Esophagus muscularis mucosa (tissue), 4 donors: ENCODE data around the gene SLC12A9. TPM values are rescaled to one million over a fixed set of nuclear protein-coding genes. Genes with fewer than 3 reads are reported as not detected.
"Not testable (repeated sequence)": the region's sequence is repeated elsewhere in the genome, so short reads cannot be mapped to it uniquely, and the experiment has no call there.

ENCODE experiments used
- DNase-seq: peaks from one replicate; pipeline ENCODE4 v3.0.0-alpha.2; 2017; ENCODE audit errors: extremely low spot score
- H3K27ac ChIP-seq, 4 donors: fragments of 200-600 bp; sonication (generic); replicated peaks in 1 of 4; 1 replicate in 3 of 4; 2 replicates in 1 of 4; pipeline ENCODE4 v1.5.1; 2016 to 2019; ENCODE audit warnings: mild to moderate bottlenecking in 1 of 4
- H3K27me3 ChIP-seq, 4 donors: fragments of 200-600 bp; sonication (generic); one replicate each; pipeline versions ENCODE4 v1.5.1 to v1.6.0; 2016 to 2019
- H3K36me3 ChIP-seq, 4 donors: fragments of 200-600 bp; sonication (generic); one replicate each; pipeline ENCODE4 v1.5.1; 2016 to 2019
- H3K4me1 ChIP-seq, 4 donors: fragments of 200-600 bp; sonication (generic); one replicate each; pipeline ENCODE4 v1.5.1; 2016 to 2019
- H3K4me3 ChIP-seq, 4 donors: fragments of 200-600 bp; sonication (generic); 1 replicate in 2 of 4; 2 replicates in 2 of 4; pipeline ENCODE4 v1.5.1; 2016 to 2019; ENCODE audit warnings: mild to moderate bottlenecking in 4 of 4, moderate library complexity in 1 of 4
- H3K9me3 ChIP-seq, 4 donors: fragments of 200-600 bp; sonication (generic); 1 replicate in 3 of 4; 2 replicates in 1 of 4; pipeline ENCODE4 v1.5.1; 2016 to 2019
- CTCF ChIP-seq, 3 experiments: fragments of 200-600 bp in 2 of 3; fragments of 450-650 bp in 1 of 3; sonication (generic) in 2 of 3; IDR thresholded peaks; one replicate each; pipeline ENCODE4 v1.5.1; 2017 to 2019; ENCODE audit warnings: antibody characterized with exemption in 3 of 3, mild to moderate bottlenecking in 2 of 3, moderate library complexity in 1 of 3
- EP300 ChIP-seq: sonication (generic); formaldehyde crosslinking; IDR thresholded peaks from one replicate; pipeline ENCODE4 v1.6.1; 2017; ENCODE audit warnings: antibody characterized with exemption
- POLR2A ChIP-seq: fragments of 450-650 bp; IDR thresholded peaks from one replicate; pipeline ENCODE4 v1.6.1; 2017; ENCODE audit warnings: antibody characterized with exemption, moderate library complexity, mild to moderate bottlenecking, low read depth
- POLR2AphosphoS5 ChIP-seq, 2 donors: sonication (generic); formaldehyde crosslinking; IDR thresholded peaks; one replicate each; pipeline ENCODE4 v1.6.1; 2017; ENCODE audit warnings: antibody characterized with exemption in 2 of 2
- WGBS: methylation state at CpG from one replicate; pipeline ENCODE4 v1.1.5; 2018; 5-methylcytosine and 5-hydroxymethylcytosine counted together
- intact Hi-C: fragments of 100-400 bp; cut with DNase I; formaldehyde crosslinking; loops from one replicate; pipeline ENCODE4 v1.15.1; 2023
- total RNA-seq, 4 donors: library from RNA; depleted of rRNA; stranded (reverse); fragments of >200 nt; gene quantifications; one replicate each; pipeline versions ENCODE4 v1.1.0 to v1.2.1, GENCODE V29; 2016

Gene SLC12A9
- total RNA-seq, 4 donors from 2014 or later = 15.0 to 26.0 (median 19.9) TPM

GRCh38 chr7:100806276-100806675 is 46.2 kb upstream of the SLC12A9 start:
- Histone ChIP-seq H3K9me3 (no peaks in the 10 kb centered on the region), H3K4me3 (no peak overlapping the region), H3K27me3 (no peaks in the 10 kb centered on the region), H3K4me1 (peaks cover 23 to 53% (median 49%) of the 10 kb centered on the region in 4 donors), H3K36me3 (peaks cover 14 to 82% (median 65%) of the 10 kb centered on the region in 4 donors), H3K27ac (peak overlapping the region; percentile 76 to 85 (median 81))
- no peak for DNase-seq
- 79% methylated on average over 9 of the region's 9 CpGs for WGBS
- intact Hi-C loops = no loop called here
- TF ChIP-seq POLR2A (no peak), EP300 (no peak), CTCF (IDR thresholded peaks at IDR 0.05) (no peak), POLR2AphosphoS5 (IDR thresholded peaks at IDR 0.05) (no peak)

GRCh38 chr7:100806883-100807282 is 45.6 kb upstream of the SLC12A9 start:
- H3K4me1 ChIP-seq = peaks cover 21 to 50% (median 44%) of the 10 kb centered on the region in 4 donors
- H3K9me3 ChIP-seq, DNase-seq, intact Hi-C loops, H3K27ac ChIP-seq, H3K27me3 ChIP-seq, H3K4me3 ChIP-seq: not testable (repeated sequence)
- 94% methylated on average over 6 of the region's 6 CpGs for WGBS
- H3K36me3 ChIP-seq = peaks cover 20 to 88% (median 71%) of the 10 kb centered on the region in 4 donors

- Histone ChIP-seq H3K36me3 (peaks cover 35 to 98% (median 87%) of the 10 kb centered on the region in 4 donors), H3K27ac (peak overlapping the region in 1 of 4 donors; percentile 22), H3K4me3 (no peak overlapping the region), H3K27me3 (no peaks in the 10 kb centered on the region), H3K9me3 (no peaks in the 10 kb centered on the region), H3K4me1 (peaks cover 6 to 34% (median 29%) of the 10 kb centered on the region in 4 donors)
- WGBS = 69% methylated on average over 5 of the region's 5 CpGs
- TF ChIP-seq CTCF (IDR thresholded peaks at IDR 0.05) (no peak), EP300 (no peak), POLR2A (no peak), POLR2AphosphoS5 (IDR thresholded peaks at IDR 0.05) (no peak)
- no peak for DNase-seq
- intact Hi-C loops = no loop called here
Measured at GRCh38 chr7:100808354-100808875, 44.1 kb upstream of the SLC12A9 start.

DNA sequence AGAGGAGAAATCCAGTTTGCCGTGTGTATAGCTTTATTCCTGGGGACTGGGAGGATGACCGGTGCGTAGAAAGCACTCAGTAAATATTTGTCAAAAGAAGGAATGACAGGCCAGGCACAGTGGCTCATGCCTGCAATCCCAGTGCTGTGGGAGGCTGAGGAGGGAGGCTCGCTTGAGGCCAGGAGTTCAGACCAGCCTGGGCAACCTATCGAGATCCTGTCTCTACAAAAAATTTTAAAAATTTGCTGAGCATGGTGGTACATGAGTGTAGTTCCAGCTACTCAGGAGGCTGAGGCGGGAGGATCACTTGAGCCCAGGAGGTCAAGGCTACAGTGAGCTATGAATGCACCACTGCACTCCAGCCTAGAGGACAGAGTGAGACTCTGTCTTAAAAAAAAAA is 41.0 kb upstream of the SLC12A9 start:
- H3K4me3 ChIP-seq = no peak overlapping the region
- TF ChIP-seq POLR2AphosphoS5 (IDR thresholded peaks at IDR 0.05) (no peak), EP300 (no peak), CTCF (IDR thresholded peaks at IDR 0.05) (no peak), POLR2A (no peak)
- no peak for DNase-seq
- H3K9me3 ChIP-seq = no peaks in the 10 kb centered on the region
- H3K27me3 ChIP-seq = no peaks in the 10 kb centered on the region
- intact Hi-C loops = no loop called here
- no peak overlapping the region for H3K27ac ChIP-seq
- H3K4me1 ChIP-seq = peaks cover 0 to 12% (median 9%) of the 10 kb centered on the region in 4 donors
- WGBS = 91% methylated on average over 6 of the region's 6 CpGs
- H3K36me3 ChIP-seq = peaks cover 57 to 100% (median 95%) of the 10 kb centered on the region in 4 donors

- 89% methylated on average over 11 of the region's 22 CpGs for WGBS
- peaks cover 0 to 12% (median 9%) of the 10 kb centered on the region in 4 donors for H3K4me1 ChIP-seq
- no peak for TF ChIP-seq POLR2AphosphoS5 (IDR thresholded peaks at IDR 0.05)
- no peak for TF ChIP-seq POLR2A
- TF ChIP-seq CTCF (IDR thresholded peaks at IDR 0.05) = no peak
- TF ChIP-seq EP300 = no peak
- H3K4me3 ChIP-seq = no peak overlapping the region
- DNase-seq = no peak
- H3K36me3 ChIP-seq = peaks cover 57 to 99% (median 93%) of the 10 kb centered on the region in 4 donors
- intact Hi-C loops = no loop called here
- no peak overlapping the region for H3K27ac ChIP-seq
- H3K9me3 ChIP-seq = no peaks in the 10 kb centered on the region
- no peaks in the 10 kb centered on the region for H3K27me3 ChIP-seq
Measured at GRCh38 chr7:100812729-100813128, 39.8 kb upstream of the SLC12A9 start.

DNA sequence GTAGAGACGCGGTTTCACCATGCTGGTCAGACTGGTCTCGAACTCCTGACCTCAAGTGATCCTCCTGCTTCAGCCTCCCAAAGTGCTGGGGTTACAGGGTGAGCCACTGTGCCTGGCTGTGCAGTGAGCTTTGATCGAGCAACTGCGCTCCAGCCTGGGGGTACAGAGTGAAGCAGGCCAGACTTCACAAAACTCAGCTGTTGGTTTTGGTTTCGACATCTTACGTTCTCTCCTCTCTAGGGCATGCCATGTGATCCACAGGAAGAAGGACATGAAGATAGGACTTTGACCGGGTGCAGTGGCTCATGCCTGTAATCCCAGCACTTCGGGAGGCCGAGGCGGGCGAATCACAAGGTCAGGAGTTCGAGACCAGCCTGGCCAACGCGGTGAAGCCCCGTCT is 36.0 kb upstream of the SLC12A9 start:
- H3K27me3 ChIP-seq, intact Hi-C loops, DNase-seq, H3K9me3 ChIP-seq, H3K27ac ChIP-seq, H3K4me3 ChIP-seq, H3K4me1 ChIP-seq: not testable (repeated sequence)
- 92% methylated on average over 16 of the region's 16 CpGs for WGBS
- peaks cover 61 to 99% (median 96%) of the 10 kb centered on the region in 4 donors for H3K36me3 ChIP-seq
